HG03457 (cell line): Measurements from ENCODE around the gene GALNT14.

ENCODE experiments used
- ATAC-seq: cut with Tn5 transposase; IDR thresholded peaks from one replicate; pipeline ENCODE4 v1.9.1; 2021; ENCODE audit warnings: moderate number of reproducible peaks; ENCODE audit not compliant: unreplicated experiment

GALNT14 gene

GRCh38 chr2:30981510-30981909 is 156.7 kb downstream of the GALNT14 start:
- no peak for ATAC-seq

GRCh38 chr2:30981096-30981495 is 157.1 kb downstream of the GALNT14 start:
- ATAC-seq, result no peak

- ATAC-seq, result no peak
Observed at GRCh38 chr2:30979822-30980245, 158.4 kb downstream of the GALNT14 start.

GRCh38 chr2:30978854-30979253 is 159.4 kb downstream of the GALNT14 start:
- no peak for ATAC-seq

GRCh38 chr2:30978044-30978443 is 160.2 kb downstream of the GALNT14 start:
- ATAC-seq, result no peak

GRCh38 chr2:30975156-30975555 is 163.1 kb downstream of the GALNT14 start:
- ATAC-seq, result no peak

GRCh38 chr2:30974554-30974953 is 163.7 kb downstream of the GALNT14 start:
- no peak for ATAC-seq

GRCh38 chr2:30974092-30974491 is 164.1 kb downstream of the GALNT14 start:
- ATAC-seq, result no peak

- ATAC-seq, result no peak
Observed at GRCh38 chr2:30971231-30972025, 166.8 kb downstream of the GALNT14 start.

GRCh38 chr2:30968660-30969397 is 169.4 kb downstream of the GALNT14 start:
- no peak for ATAC-seq

GRCh38 chr2:30966786-30967185 is 171.5 kb downstream of the GALNT14 start:
- ATAC-seq, result no peak

- ATAC-seq, result no peak
Observed at GRCh38 chr2:30965022-30965531, 173.2 kb downstream of the GALNT14 start.

- ATAC-seq, result no peak
Observed at GRCh38 chr2:30964334-30965005, 173.8 kb downstream of the GALNT14 start.

- no peak for ATAC-seq
Observed at GRCh38 chr2:30963184-30963583, 175.1 kb downstream of the GALNT14 start.

GRCh38 chr2:30960213-30960612 is 178.0 kb downstream of the GALNT14 start:
- ATAC-seq, result no peak

GRCh38 chr2:30959653-30960052 is 178.6 kb downstream of the GALNT14 start:
- no peak for ATAC-seq

GRCh38 chr2:30958918-30959265 is 179.3 kb downstream of the GALNT14 start:
- no peak for ATAC-seq

- ATAC-seq, result no peak
Observed at GRCh38 chr2:30958193-30958917, 179.9 kb downstream of the GALNT14 start.

- ATAC-seq, result no peak
Observed at GRCh38 chr2:30957591-30957990, 180.6 kb downstream of the GALNT14 start.

GRCh38 chr2:30956995-30957394 is 181.2 kb downstream of the GALNT14 start:
- no peak for ATAC-seq
